GM18517 (cell line): ENCODE data around the gene FCGR3A.
A peak's percentile ranks its signal among the peaks of the same experiment; 100 is the strongest.
"Not testable (repeated sequence)": the region's sequence is repeated elsewhere in the genome, so short reads cannot be mapped to it uniquely, and the experiment has no call there.

ENCODE experiments used
- ATAC-seq: cut with Tn5 transposase; IDR thresholded peaks from one replicate; pipeline ENCODE4 v1.9.1; 2021; ENCODE audit warnings: mild to moderate bottlenecking, moderate library complexity; ENCODE audit not compliant: unreplicated experiment

FCGR3A gene

GRCh38 chr1:161531986-161532643, 17.5 kb downstream of the FCGR3A start:
- ATAC-seq: no peak

- ATAC-seq: peak; percentile 83
Observed at GRCh38 chr1:161530671-161531641, 18.7 kb downstream of the FCGR3A start.

- peak; percentile 33 for ATAC-seq
Observed at GRCh38 chr1:161530158-161530557, 19.5 kb downstream of the FCGR3A start.

GRCh38 chr1:161529463-161530104, 20.0 kb downstream of the FCGR3A start:
- ATAC-seq: not testable (repeated sequence)

GRCh38 chr1:161528550-161528949, 21.1 kb downstream of the FCGR3A start:
- ATAC-seq: not testable (repeated sequence)

- not testable (repeated sequence) for ATAC-seq
Observed at GRCh38 chr1:161525918-161526317, 23.7 kb downstream of the FCGR3A start.

GRCh38 chr1:161525321-161525720, 24.3 kb downstream of the FCGR3A start:
- not testable (repeated sequence) for ATAC-seq

GRCh38 chr1:161524742-161525291, 24.8 kb downstream of the FCGR3A start:
- not testable (repeated sequence) for ATAC-seq

- ATAC-seq: not testable (repeated sequence)
Observed at GRCh38 chr1:161523817-161524741, 25.5 kb downstream of the FCGR3A start, which contains the start of gene HSPA6. Gene HSPA6, plus strand, starts transcription at chr1:161524540. Its CDS starts 119 bp downstream, at chr1:161524659.

GRCh38 chr1:161523041-161523816, 26.4 kb downstream of the FCGR3A start:
- not testable (repeated sequence) for ATAC-seq

GRCh38 chr1:161513953-161514352, 35.7 kb downstream of the FCGR3A start:
- not testable (repeated sequence) for ATAC-seq

GRCh38 chr1:161513448-161513780, 36.2 kb downstream of the FCGR3A start:
- ATAC-seq: not testable (repeated sequence)

- not testable (repeated sequence) for ATAC-seq
Observed at GRCh38 chr1:161512636-161513447, 36.8 kb downstream of the FCGR3A start.

GRCh38 chr1:161511756-161512060, 37.9 kb downstream of the FCGR3A start:
- no peak for ATAC-seq

- no peak for ATAC-seq
Observed at GRCh38 chr1:161511018-161511755, 38.4 kb downstream of the FCGR3A start.

- ATAC-seq: no peak
Observed at GRCh38 chr1:161510477-161510876, 39.1 kb downstream of the FCGR3A start.

GRCh38 chr1:161506336-161507223, 43.0 kb downstream of the FCGR3A start:
- no peak for ATAC-seq
